Measurements from ENCODE around the gene TBX19. TPM values are rescaled to one million over a fixed set of nuclear protein-coding genes. Genes with fewer than 3 reads are reported as not detected.

Gene TBX19
- total and polyA plus RNA-seq, 10 of the 15 experiments (the other 5 are each of a cell fraction or from before 2014, with no cell fraction given): 0.13 to 6.9 (median 1.2) TPM

DNA sequence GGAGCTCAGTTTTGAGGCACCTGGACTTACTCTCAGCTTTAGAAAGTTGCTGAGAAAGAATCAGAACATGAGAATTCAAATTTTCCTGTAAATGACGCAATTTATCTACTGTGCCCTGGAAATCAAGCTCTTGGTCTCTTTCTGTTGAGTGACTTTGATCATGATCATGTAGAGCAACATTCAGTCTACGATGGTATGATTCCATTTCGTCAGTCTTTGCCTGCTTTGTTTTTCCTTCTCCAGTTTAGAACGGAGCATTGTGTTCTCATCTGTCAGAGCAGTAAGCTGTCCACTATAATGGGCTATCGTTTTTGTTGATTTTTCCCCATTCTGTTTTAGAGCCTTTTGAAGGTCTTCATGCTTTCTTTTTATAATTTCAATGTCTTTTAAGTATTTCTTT, 34.2 kb upstream of the TBX19 start (continued):
- TF ChIP-seq, protein P1, sequence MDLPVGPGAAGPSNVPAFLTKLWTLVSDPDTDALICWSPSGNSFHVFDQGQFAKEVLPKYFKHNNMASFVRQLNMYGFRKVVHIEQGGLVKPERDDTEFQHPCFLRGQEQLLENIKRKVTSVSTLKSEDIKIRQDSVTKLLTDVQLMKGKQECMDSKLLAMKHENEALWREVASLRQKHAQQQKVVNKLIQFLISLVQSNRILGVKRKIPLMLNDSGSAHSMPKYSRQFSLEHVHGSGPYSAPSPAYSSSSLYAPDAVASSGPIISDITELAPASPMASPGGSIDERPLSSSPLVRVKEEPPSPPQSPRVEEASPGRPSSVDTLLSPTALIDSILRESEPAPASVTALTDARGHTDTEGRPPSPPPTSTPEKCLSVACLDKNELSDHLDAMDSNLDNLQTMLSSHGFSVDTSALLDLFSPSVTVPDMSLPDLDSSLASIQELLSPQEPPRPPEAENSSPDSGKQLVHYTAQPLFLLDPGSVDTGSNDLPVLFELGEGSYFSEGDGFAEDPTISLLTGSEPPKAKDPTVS (IDR thresholded peaks at IDR 0.05; ENCODE audit: low read depth, low read length): no peak
- TF ChIP-seq TCF7 (IDR thresholded peaks at IDR 0.05; ENCODE audit: borderline replicate concordance): no peak

DNA sequence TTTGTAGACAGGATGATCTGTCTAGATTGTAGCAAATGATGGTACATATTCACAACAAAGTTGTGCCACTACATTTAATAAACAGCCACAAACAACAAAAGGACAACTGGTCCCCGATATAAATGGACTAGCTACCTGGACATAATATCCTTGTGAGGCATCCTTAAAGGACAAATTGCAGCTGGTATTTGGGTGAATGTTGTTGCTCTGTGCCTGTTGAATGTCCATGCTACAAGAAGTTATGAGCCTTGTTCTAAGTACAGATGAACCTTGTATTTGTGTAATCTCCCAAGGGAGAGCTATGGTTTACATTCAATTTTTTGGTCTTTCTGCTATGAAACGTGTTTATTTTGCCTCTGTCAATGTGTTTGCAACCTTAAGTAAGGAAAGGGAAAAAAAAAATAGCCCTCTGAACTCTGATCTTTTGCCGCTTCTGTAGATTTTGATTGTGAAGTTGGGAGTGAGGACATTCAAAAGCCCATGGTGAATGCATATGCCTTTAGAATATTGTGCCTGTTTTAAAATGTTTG, 28.4 kb upstream of the TBX19 start:
- intact Hi-C loops (cut with micrococcal nuclease; ENCODE audit: unreplicated experiment) (no loop called here), in situ Hi-C loops (cut with MboI) (no loop called here)
- DNase-seq (ENCODE audit: low read depth, low spot score) (no peak), FAIRE-seq (no peak), ATAC-seq (no peak)
- H3K4me2 ChIP-seq (ENCODE audit: control insufficient read depth, insufficient read depth): no peak overlapping the region
- H2AFZ ChIP-seq (ENCODE audit: control insufficient read depth, low read depth, low read length): no peak overlapping the region
- SMC1A ChIA-PET (ENCODE audit: uncharacterized antibody, unreplicated experiment): interaction anchor here (0.6 to 2.5 kb wide), 4 partner anchors 10 to 56 kb away, joined by 3 to 9 read pairs (median 3); no protein-coding TSS in a partner anchor
- H3K4me3 ChIP-seq: no peak overlapping the region
- peaks cover 7 to 20% of the 10 kb centered on the region in 2 experiments for H3K36me3 ChIP-seq (ENCODE audit: control insufficient read depth in 2 of 2, insufficient read depth in 2 of 2, low read length in 1 of 2)
- TF ChIP-seq SRF (IDR thresholded peaks at IDR 0.05; ENCODE audit: low read depth in 2 of 2, low read length in 2 of 2): no peak
- TF ChIP-seq KAT2A (conservative IDR thresholded peaks at IDR 0.05; ENCODE audit: control insufficient read depth, low read depth, low read length): no peak
- TF ChIP-seq SREBF2 (IDR thresholded peaks at IDR 0.05; ENCODE audit: low read length): no peak
- TF ChIP-seq MYB (IDR thresholded peaks at IDR 0.05; ENCODE audit: borderline replicate concordance, low read depth, low read length): no peak
- TF ChIP-seq, protein P1 (IDR thresholded peaks at IDR 0.05; ENCODE audit: low read depth, low read length): no peak
- TF ChIP-seq, protein P2, sequence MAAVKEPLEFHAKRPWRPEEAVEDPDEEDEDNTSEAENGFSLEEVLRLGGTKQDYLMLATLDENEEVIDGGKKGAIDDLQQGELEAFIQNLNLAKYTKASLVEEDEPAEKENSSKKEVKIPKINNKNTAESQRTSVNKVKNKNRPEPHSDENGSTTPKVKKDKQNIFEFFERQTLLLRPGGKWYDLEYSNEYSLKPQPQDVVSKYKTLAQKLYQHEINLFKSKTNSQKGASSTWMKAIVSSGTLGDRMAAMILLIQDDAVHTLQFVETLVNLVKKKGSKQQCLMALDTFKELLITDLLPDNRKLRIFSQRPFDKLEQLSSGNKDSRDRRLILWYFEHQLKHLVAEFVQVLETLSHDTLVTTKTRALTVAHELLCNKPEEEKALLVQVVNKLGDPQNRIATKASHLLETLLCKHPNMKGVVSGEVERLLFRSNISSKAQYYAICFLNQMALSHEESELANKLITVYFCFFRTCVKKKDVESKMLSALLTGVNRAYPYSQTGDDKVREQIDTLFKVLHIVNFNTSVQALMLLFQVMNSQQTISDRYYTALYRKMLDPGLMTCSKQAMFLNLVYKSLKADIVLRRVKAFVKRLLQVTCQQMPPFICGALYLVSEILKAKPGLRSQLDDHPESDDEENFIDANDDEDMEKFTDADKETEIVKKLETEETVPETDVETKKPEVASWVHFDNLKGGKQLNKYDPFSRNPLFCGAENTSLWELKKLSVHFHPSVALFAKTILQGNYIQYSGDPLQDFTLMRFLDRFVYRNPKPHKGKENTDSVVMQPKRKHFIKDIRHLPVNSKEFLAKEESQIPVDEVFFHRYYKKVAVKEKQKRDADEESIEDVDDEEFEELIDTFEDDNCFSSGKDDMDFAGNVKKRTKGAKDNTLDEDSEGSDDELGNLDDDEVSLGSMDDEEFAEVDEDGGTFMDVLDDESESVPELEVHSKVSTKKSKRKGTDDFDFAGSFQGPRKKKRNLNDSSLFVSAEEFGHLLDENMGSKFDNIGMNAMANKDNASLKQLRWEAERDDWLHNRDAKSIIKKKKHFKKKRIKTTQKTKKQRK (IDR thresholded peaks at IDR 0.05; ENCODE audit: low read depth, low read length): no peak
- TF ChIP-seq, protein P3, sequence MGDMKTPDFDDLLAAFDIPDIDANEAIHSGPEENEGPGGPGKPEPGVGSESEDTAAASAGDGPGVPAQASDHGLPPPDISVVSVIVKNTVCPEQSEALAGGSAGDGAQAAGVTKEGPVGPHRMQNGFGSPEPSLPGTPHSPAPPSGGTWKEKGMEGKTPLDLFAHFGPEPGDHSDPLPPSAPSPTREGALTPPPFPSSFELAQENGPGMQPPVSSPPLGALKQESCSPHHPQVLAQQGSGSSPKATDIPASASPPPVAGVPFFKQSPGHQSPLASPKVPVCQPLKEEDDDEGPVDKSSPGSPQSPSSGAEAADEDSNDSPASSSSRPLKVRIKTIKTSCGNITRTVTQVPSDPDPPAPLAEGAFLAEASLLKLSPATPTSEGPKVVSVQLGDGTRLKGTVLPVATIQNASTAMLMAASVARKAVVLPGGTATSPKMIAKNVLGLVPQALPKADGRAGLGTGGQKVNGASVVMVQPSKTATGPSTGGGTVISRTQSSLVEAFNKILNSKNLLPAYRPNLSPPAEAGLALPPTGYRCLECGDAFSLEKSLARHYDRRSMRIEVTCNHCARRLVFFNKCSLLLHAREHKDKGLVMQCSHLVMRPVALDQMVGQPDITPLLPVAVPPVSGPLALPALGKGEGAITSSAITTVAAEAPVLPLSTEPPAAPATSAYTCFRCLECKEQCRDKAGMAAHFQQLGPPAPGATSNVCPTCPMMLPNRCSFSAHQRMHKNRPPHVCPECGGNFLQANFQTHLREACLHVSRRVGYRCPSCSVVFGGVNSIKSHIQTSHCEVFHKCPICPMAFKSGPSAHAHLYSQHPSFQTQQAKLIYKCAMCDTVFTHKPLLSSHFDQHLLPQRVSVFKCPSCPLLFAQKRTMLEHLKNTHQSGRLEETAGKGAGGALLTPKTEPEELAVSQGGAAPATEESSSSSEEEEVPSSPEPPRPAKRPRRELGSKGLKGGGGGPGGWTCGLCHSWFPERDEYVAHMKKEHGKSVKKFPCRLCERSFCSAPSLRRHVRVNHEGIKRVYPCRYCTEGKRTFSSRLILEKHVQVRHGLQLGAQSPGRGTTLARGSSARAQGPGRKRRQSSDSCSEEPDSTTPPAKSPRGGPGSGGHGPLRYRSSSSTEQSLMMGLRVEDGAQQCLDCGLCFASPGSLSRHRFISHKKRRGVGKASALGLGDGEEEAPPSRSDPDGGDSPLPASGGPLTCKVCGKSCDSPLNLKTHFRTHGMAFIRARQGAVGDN (IDR thresholded peaks at IDR 0.05): no peak
- H3K27ac ChIP-seq (ENCODE audit: control insufficient read depth, insufficient read depth): no peak overlapping the region
- CTCF ChIA-PET: interaction anchor here (1.2 to 2.9 kb wide), 3 partner anchors 18 to 170 kb away, joined by 4 to 17 read pairs (median 6); no protein-coding TSS in a partner anchor
- POLR2A ChIA-PET: interaction anchor here (0.6 kb wide), 1 partner anchor 40 kb away, joined by 3 read pairs; no protein-coding TSS in a partner anchor
- no TSS peak for BruUV-seq (replicated peaks)
- H3K27me3 ChIP-seq (replicated peaks in 1 of 2; ENCODE audit: control insufficient read depth in 2 of 2, insufficient read depth in 2 of 2, low read length in 1 of 2): no peaks in the 10 kb centered on the region
- no peak overlapping the region for H3K9ac ChIP-seq (ENCODE audit: control insufficient read depth, insufficient read depth, low read length)
- H4K20me1 ChIP-seq (ENCODE audit: control insufficient read depth, insufficient read depth): peaks cover 3% of the 10 kb centered on the region; the same call in 1 of the 2 replicates
- RAD21 ChIA-PET (ENCODE audit: unreplicated experiment): interaction anchor here (0.8 kb wide), 1 partner anchor 27 kb away, joined by 3 read pairs; the partner anchor contains the start of gene SFT2D2
- 85% methylated on average over 3 of the region's 3 CpGs for WGBS (ENCODE audit: insufficient coverage, insufficient replicate concordance, low lambda C conversion rate, missing lambda C conversion rate)
- H3K4me1 ChIP-seq (ENCODE audit: control insufficient read depth, insufficient read depth, low read length): no peaks in the 10 kb centered on the region
- peaks cover 8% of the 10 kb centered on the region for H3K79me2 ChIP-seq (ENCODE audit: control insufficient read depth, insufficient read depth, low read length)
- peaks cover 9% of the 10 kb centered on the region; the same call in 2 of the 3 replicates for H3K9me3 ChIP-seq (replicated peaks; ENCODE audit: control insufficient read depth, insufficient read depth, low read length)
